PC-3 (cell line): Measurements from ENCODE around the gene ITPKC.

Experiments used
- CTCF ChIP-seq: fragments of 300-600 bp; sonication (generic); conservative IDR thresholded peaks from 2 replicates; pipeline ENCODE4 v1.5.1; 2017; ENCODE audit warnings: antibody characterized with exemption, low read depth, mild to moderate bottlenecking, low read length
- EZH2 ChIP-seq: fragments of 300-600 bp; sonication (generic); IDR thresholded peaks from one replicate; pipeline ENCODE4 v1.6.1; 2017; ENCODE audit warnings: antibody characterized with exemption, mild to moderate bottlenecking, low read length; ENCODE audit not compliant: unreplicated experiment

- TF ChIP-seq CTCF (no peak), EZH2 (no peak)
Measured at GRCh38 chr19:40755248-40755624, 38.3 kb downstream of the ITPKC start.
